PFSK-1 (cell line): ENCODE measurements around the gene FOXP4.

ENCODE experiments used
- FOXP2 ChIP-seq: optimal IDR thresholded peaks from 2 replicates; pipeline ENCODE3; 2011; ENCODE audit warnings: borderline replicate concordance, control low read depth, inconsistent platforms; ENCODE audit not compliant: insufficient read depth; ENCODE audit errors: extremely low read length, extremely low read depth
- POLR2AphosphoS5 ChIP-seq: IDR thresholded peaks from 2 replicates; pipeline ENCODE4 v1.6.1; 2012; ENCODE audit warnings: low read depth, mild to moderate bottlenecking, control low read depth, low read length, moderate library complexity
- SIN3A ChIP-seq: IDR thresholded peaks from 2 replicates; pipeline ENCODE4 v1.6.1; 2012; ENCODE audit warnings: mild to moderate bottlenecking, low read length, moderate library complexity, borderline replicate concordance; ENCODE audit not compliant: insufficient read depth
- TAF1 ChIP-seq: IDR thresholded peaks from 2 replicates; pipeline ENCODE4 v1.6.1; 2012; ENCODE audit warnings: low read length, control low read depth, borderline replicate concordance; ENCODE audit not compliant: insufficient read depth
- TF ChIP-seq, protein P1 (sequence below), 2 experiments: IDR thresholded peaks; 2 replicates each; pipeline versions ENCODE4 v1.6.1 to v1.8.0; 2011 to 2012; ENCODE audit warnings: low read depth in 2 of 2, low read length in 2 of 2, control low read depth in 1 of 2, inconsistent platforms in 1 of 2, mild to moderate bottlenecking in 1 of 2, moderate library complexity in 1 of 2; ENCODE audit not compliant: insufficient read depth in 1 of 2

The FOXP4 gene

DNA sequence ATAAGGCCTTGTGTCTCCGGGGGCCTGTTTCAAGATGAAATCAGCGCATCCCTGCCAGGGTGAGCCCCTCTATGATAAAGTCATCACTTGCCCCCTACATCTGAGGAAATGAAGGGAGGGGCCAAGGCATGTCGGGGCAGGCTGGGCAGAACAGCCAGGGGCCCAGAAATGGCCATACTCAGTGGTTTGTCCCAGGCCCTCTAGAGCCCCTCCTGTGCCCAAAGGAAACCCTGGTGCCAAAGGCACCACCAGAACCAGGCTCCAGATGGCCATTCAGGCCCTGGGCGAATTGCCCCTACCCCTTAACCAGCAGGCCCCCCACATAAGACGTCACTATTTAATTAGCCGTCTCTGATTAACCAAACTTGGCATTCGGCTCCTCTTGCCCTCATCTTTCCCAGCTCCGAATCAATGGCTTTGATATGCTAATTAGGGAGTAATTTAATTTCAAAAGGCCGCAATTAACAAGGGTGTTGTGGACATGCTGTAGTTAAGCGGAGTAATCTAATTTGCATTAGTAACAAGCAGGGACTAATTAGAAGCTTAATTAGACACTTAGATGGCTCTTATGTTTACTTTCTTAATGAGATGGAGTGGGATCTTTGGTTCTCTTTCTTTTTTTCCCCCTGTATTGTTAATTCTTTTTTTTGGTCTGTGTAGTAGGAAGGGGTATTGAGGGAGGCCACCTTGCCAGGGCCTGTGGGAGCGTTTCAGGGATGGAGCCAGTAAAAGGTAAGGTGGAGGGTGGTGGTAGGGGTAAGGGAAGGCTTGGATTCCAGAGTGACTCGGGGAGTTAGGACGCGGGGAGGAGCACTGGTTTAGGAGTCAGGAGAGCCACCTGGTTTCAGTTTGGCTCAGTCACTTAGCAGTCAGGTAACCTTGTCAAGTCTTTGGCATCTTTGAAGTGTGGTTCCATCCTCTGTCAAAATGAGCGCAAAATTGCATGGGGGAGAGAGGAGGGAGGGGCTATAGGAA lies 9.4 kb downstream of the FOXP4 start:
- TF ChIP-seq SIN3A (no peak), POLR2AphosphoS5 (no peak), TAF1 (no peak), FOXP2 (no peak)
- TF ChIP-seq, protein P1, sequence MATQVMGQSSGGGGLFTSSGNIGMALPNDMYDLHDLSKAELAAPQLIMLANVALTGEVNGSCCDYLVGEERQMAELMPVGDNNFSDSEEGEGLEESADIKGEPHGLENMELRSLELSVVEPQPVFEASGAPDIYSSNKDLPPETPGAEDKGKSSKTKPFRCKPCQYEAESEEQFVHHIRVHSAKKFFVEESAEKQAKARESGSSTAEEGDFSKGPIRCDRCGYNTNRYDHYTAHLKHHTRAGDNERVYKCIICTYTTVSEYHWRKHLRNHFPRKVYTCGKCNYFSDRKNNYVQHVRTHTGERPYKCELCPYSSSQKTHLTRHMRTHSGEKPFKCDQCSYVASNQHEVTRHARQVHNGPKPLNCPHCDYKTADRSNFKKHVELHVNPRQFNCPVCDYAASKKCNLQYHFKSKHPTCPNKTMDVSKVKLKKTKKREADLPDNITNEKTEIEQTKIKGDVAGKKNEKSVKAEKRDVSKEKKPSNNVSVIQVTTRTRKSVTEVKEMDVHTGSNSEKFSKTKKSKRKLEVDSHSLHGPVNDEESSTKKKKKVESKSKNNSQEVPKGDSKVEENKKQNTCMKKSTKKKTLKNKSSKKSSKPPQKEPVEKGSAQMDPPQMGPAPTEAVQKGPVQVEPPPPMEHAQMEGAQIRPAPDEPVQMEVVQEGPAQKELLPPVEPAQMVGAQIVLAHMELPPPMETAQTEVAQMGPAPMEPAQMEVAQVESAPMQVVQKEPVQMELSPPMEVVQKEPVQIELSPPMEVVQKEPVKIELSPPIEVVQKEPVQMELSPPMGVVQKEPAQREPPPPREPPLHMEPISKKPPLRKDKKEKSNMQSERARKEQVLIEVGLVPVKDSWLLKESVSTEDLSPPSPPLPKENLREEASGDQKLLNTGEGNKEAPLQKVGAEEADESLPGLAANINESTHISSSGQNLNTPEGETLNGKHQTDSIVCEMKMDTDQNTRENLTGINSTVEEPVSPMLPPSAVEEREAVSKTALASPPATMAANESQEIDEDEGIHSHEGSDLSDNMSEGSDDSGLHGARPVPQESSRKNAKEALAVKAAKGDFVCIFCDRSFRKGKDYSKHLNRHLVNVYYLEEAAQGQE (IDR thresholded peaks at IDR 0.05; ENCODE audit: insufficient read depth in 1 of 2, low read depth in 2 of 2, low read length in 2 of 2), result no peak

DNA sequence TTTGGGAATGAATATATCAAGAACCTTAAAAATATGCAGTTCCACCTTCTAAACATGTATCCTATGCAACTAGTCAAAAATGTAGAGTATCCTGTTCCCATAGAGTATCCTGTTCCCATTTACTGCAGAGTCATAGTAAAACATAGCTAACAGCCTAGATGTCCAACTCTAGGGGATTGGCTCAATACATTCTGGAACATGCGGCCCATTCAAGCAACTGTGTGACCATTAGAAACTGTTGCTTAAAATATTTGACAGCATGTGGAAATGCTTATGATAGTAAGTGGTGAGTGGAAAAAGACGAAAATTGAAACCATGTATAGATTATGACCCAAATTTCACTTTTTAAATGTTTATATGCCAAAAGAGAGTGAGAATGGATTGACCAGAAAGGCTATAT lies 11.2 kb downstream of the FOXP4 start:
- TF ChIP-seq TAF1 (no peak), FOXP2 (no peak), POLR2AphosphoS5 (no peak), SIN3A (no peak)
- TF ChIP-seq, protein P1 (IDR thresholded peaks at IDR 0.05; ENCODE audit: insufficient read depth in 1 of 2, low read depth in 2 of 2, low read length in 2 of 2), result no peak

DNA sequence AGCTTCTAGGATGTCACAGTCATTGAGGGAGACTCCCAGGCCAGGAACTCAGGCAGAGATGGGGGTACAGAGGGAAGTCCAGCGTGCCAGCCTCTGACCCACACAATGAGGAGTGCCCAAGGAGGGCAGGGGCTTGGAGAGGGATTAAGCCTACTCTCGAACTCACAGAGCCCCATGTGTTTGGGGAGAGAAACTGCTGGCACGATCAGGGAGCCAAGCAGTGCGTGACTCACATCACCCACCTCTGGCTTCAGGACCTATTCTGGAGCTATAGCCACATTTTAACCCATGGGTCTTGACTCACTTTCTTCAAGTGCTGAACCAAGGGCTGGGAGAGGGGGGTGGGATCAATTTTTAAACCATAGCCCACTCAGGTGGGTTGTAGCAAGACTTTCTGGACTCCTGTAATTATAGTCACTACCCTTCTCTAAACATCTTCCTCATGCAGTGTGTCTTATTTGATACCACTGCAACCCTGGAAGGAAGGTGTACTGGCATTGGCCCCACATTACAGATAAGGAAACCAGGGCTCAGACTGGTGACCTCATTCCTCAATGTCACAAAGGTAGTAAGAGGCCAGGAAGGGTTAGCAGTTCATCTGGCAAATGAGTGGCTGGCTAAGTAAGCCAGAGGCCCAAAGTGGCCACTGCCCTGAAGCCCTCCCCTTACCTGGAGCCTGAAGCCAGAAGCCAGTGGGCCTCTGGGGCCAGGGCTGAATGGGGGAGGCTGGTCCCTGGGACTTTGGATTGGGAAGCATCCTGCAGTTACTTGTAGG lies 12.0 kb downstream of the FOXP4 start:
- TF ChIP-seq FOXP2, result no peak
- TF ChIP-seq, protein P1 (IDR thresholded peaks at IDR 0.05; ENCODE audit: insufficient read depth in 1 of 2, low read depth in 2 of 2, low read length in 2 of 2), result no peak
- TF ChIP-seq POLR2AphosphoS5, result no peak
- TF ChIP-seq SIN3A, result no peak
- no peak for TF ChIP-seq TAF1

DNA sequence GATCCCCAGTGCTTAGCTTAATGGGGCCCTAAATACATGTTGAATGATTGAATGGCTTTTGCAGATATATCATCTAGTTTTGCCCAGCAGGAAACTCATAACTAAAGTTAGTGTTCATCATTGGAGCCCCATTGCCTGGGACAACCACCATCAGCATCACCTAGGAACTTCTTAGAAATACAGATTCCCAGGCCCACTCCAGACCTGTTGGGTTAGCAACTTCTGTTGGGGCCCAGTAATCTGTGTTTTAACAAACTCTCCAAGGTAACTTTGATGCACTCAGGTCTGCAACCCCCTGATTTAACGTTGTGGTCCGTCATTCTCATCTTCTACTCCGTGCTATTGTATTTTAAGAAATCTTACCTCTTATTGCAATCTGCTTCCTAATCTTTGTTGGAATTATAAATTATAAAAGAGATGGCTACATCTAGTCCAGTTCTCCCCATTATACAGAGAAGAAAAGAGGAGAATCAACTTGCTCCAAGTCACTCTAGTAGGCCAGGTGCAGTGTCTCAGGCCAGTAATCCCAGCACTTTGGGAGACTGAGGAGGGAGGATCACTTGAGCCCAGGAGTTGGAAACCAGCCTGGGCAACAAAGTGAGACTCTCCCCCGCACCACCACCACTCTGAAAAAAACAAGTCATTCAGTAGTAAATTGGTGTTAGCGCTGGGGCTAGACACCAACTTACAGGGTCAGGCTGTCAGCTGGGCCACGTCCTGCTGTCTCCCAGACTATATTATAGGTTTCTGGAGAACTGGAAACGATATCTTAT lies 13.7 kb downstream of the FOXP4 start:
- TF ChIP-seq FOXP2 (no peak), SIN3A (no peak), TAF1 (no peak), POLR2AphosphoS5 (no peak)
- TF ChIP-seq, protein P1 (IDR thresholded peaks at IDR 0.05; ENCODE audit: insufficient read depth in 1 of 2, low read depth in 2 of 2, low read length in 2 of 2), result no peak
